H1 (cell line): Measurements from ENCODE around the gene TFF1. TPM values are rescaled to one million over a fixed set of nuclear protein-coding genes. Genes with fewer than 3 reads are reported as not detected.

Experiments used
- CTCF ChIA-PET: fragments of 300-600 bp; sonication (Branson Sonifier 250); formaldehyde crosslinking; loops from one replicate; lab custom pipeline; 2021; ENCODE audit not compliant: partially characterized antibody; lab: Charles Lee
- POLR2A ChIA-PET: fragments of 300-600 bp; sonication (Branson Sonifier 250); formaldehyde crosslinking; loops from one replicate; lab custom pipeline; 2021; ENCODE audit warnings: inconsistent platforms; ENCODE audit not compliant: partially characterized antibody; lab: Charles Lee
- DNase-seq, 2 experiments: peaks; one replicate each; pipeline versions ENCODE4 v3.0.0 to v3.0.0-alpha.2; 2010 to 2022; ENCODE audit warnings: low spot score in 2 of 2, low read depth in 1 of 2, mixed read lengths in 1 of 2
- FAIRE-seq: peaks from 2 replicates; lab custom pipeline; 2011; peaks lifted over from hg19 to GRCh38; lab: Jason Lieb, UNC
- H2AFZ ChIP-seq: 2 replicates; pipeline ENCODE4 v1.8.1; 2012; ENCODE audit warnings: low read length, inconsistent platforms
- H2AK5ac ChIP-seq: 2 replicates; pipeline ENCODE4 v1.6.1; 2013; ENCODE audit warnings: low read depth, low read length
- H2BK120ac ChIP-seq: replicated peaks from 2 replicates; pipeline ENCODE3; 2013; ENCODE audit warnings: low read depth, low read length, inconsistent platforms
- H2BK12ac ChIP-seq: 2 replicates; pipeline ENCODE4 v1.6.1; 2013; ENCODE audit warnings: low read depth, low read length
- H2BK15ac ChIP-seq: 2 replicates; pipeline ENCODE4 v1.6.1; 2013; ENCODE audit warnings: low read length
- H2BK20ac ChIP-seq: 2 replicates; pipeline ENCODE4 v1.6.1; 2013; ENCODE audit warnings: low read length
- H2BK5ac ChIP-seq: 2 replicates; pipeline ENCODE4 v1.6.1; 2013; ENCODE audit warnings: low read depth, low read length
- H3K14ac ChIP-seq: 2 replicates; pipeline ENCODE4 v1.6.1; 2013; ENCODE audit warnings: inconsistent platforms; ENCODE audit not compliant: insufficient read length
- H3K18ac ChIP-seq: 2 replicates; pipeline ENCODE4 v1.6.1; 2013; ENCODE audit warnings: low read length; ENCODE audit errors: extremely low read depth
- H3K23ac ChIP-seq: 2 replicates; pipeline ENCODE4 v1.6.1; 2013; ENCODE audit warnings: inconsistent platforms; ENCODE audit not compliant: insufficient read length
- H3K23me2 ChIP-seq: 2 replicates; pipeline ENCODE4 v1.6.1; 2013; ENCODE audit warnings: low read depth, low read length
- H3K27ac ChIP-seq: 2 replicates; pipeline ENCODE4 v1.6.1; 2011; ENCODE audit warnings: low read depth, low read length, inconsistent platforms
- H3K27me3 ChIP-seq, 4 experiments: replicated peaks in 1 of 4; 1 replicate in 1 of 4; 2 replicates in 3 of 4; pipeline versions ENCODE4 v1.6.1 to v1.8.1; 2011 to 2013; ENCODE audit warnings: low read length in 3 of 4, mild to moderate bottlenecking in 3 of 4, inconsistent platforms in 2 of 4, mixed read lengths in 2 of 4, moderate library complexity in 1 of 4; ENCODE audit not compliant: control insufficient read depth in 3 of 4, insufficient read depth in 3 of 4; ENCODE audit errors: extremely low read depth in 1 of 4
- H3K36me3 ChIP-seq, 4 experiments: 2 replicates each; pipeline versions ENCODE4 v1.6.1 to v1.8.1; 2011 to 2013; ENCODE audit warnings: mild to moderate bottlenecking in 4 of 4, low read length in 3 of 4, moderate library complexity in 2 of 4, control low read depth in 1 of 4, inconsistent platforms in 1 of 4; ENCODE audit not compliant: insufficient read depth in 4 of 4, control insufficient read depth in 2 of 4
- H3K4ac ChIP-seq: replicated peaks from 2 replicates; pipeline ENCODE3; 2013; ENCODE audit warnings: low read length, low read depth, mixed read lengths, inconsistent platforms; ENCODE audit not compliant: insufficient read length
- H3K4me1 ChIP-seq, 4 experiments: replicated peaks in 1 of 4; 1 replicate in 1 of 4; 2 replicates in 3 of 4; pipeline versions ENCODE4 v1.6.1 to v1.8.1; 2011 to 2013; ENCODE audit warnings: low read length in 3 of 4, inconsistent platforms in 2 of 4, mixed read lengths in 1 of 4; ENCODE audit not compliant: insufficient read depth in 4 of 4, control insufficient read depth in 3 of 4
- H3K4me2 ChIP-seq, 2 experiments: 2 replicates each; pipeline versions ENCODE4 v1.6.1 to v1.8.1; 2011 to 2013; ENCODE audit warnings: low read depth in 2 of 2, low read length in 2 of 2, control low read depth in 1 of 2, inconsistent platforms in 1 of 2, mild to moderate bottlenecking in 1 of 2; ENCODE audit not compliant: insufficient read depth in 1 of 2
- H3K4me3 ChIP-seq, 4 experiments: fragments of 200-600, 300-600 bp in 1 of 4; sonication (generic), shearing (Covaris generic), sonication (Bioruptor Twin) in 1 of 4; 2 replicates each; pipeline versions ENCODE4 v1.5.1 to v1.8.1; 2011 to 2016; ENCODE audit warnings: low read length in 4 of 4, low read depth in 3 of 4, control low read depth in 2 of 4, inconsistent platforms in 2 of 4, mild to moderate bottlenecking in 2 of 4, mixed read lengths in 1 of 4, moderate library complexity in 1 of 4; ENCODE audit not compliant: insufficient read depth in 2 of 4; ENCODE audit errors: extremely low read depth in 1 of 4
- H3K56ac ChIP-seq: replicated peaks from 2 replicates; pipeline ENCODE3; 2013; ENCODE audit warnings: low read depth, mild to moderate bottlenecking, mixed read lengths, low read length, inconsistent platforms; ENCODE audit not compliant: insufficient read length
- H3K79me1 ChIP-seq: 2 replicates; pipeline ENCODE4 v1.6.1; 2013; ENCODE audit warnings: low read depth, low read length, control low read depth
- H3K79me2 ChIP-seq, 2 experiments: 2 replicates each; pipeline versions ENCODE4 v1.6.1 to v1.8.1; 2012 to 2013; ENCODE audit warnings: low read length in 2 of 2, mild to moderate bottlenecking in 2 of 2, inconsistent platforms in 1 of 2; ENCODE audit not compliant: insufficient read depth in 2 of 2, control insufficient read depth in 1 of 2
- H3K9ac ChIP-seq, 4 experiments: replicated peaks in 1 of 4; 1 replicate in 1 of 4; 2 replicates in 3 of 4; pipeline versions ENCODE4 v1.6.1 to v1.8.1; 2011 to 2013; ENCODE audit warnings: low read depth in 3 of 4, low read length in 3 of 4, control low read depth in 2 of 4, mild to moderate bottlenecking in 2 of 4, moderate library complexity in 2 of 4, inconsistent platforms in 1 of 4; ENCODE audit errors: extremely low read depth in 1 of 4
- H3K9me3 ChIP-seq, 2 experiments: 2 replicates each; pipeline versions ENCODE4 v1.6.1 to v1.8.1; 2012 to 2013; ENCODE audit warnings: mild to moderate bottlenecking in 2 of 2, moderate library complexity in 2 of 2, control low read depth in 1 of 2, inconsistent platforms in 1 of 2, low read depth in 1 of 2, low read length in 1 of 2, mixed read lengths in 1 of 2; ENCODE audit not compliant: insufficient read depth in 2 of 2
- H4K20me1 ChIP-seq, 2 experiments: replicated peaks in 1 of 2; 2 replicates each; pipeline versions ENCODE3 to v1.8.1; 2011 to 2013; ENCODE audit warnings: inconsistent platforms in 2 of 2, low read length in 2 of 2, mild to moderate bottlenecking in 1 of 2; ENCODE audit not compliant: insufficient read depth in 2 of 2, control insufficient read depth in 1 of 2
- H4K5ac ChIP-seq: 2 replicates; pipeline ENCODE4 v1.6.1; 2013; ENCODE audit warnings: low read length, low read depth, mixed read lengths, inconsistent platforms; ENCODE audit not compliant: insufficient read length
- H4K8ac ChIP-seq: 2 replicates; pipeline ENCODE4 v1.8.0; 2013; ENCODE audit warnings: mild to moderate bottlenecking, moderate library complexity, low read length, inconsistent platforms; ENCODE audit not compliant: insufficient read depth; ENCODE audit errors: extremely low read depth
- H4K91ac ChIP-seq: replicated peaks from 2 replicates; pipeline ENCODE3; 2013; ENCODE audit warnings: low read length, mixed read lengths, inconsistent platforms; ENCODE audit not compliant: insufficient read length
- BRCA1 ChIP-seq: IDR thresholded peaks from 2 replicates; pipeline ENCODE4 v1.6.1; 2012; ENCODE audit warnings: low read depth, low read length, improper control_type of control experiment
- KDM5A ChIP-seq: fragments of 200-600 bp; IDR thresholded peaks from 2 replicates; pipeline ENCODE4 v1.7.1; 2012; ENCODE audit warnings: mild to moderate bottlenecking, low read length, inconsistent platforms, mixed read lengths
- PHF8 ChIP-seq: fragments of 200-600 bp; sonication (generic); conservative IDR thresholded peaks from 2 replicates; pipeline ENCODE4 v1.7.1; 2012; ENCODE audit warnings: low read depth, mild to moderate bottlenecking, inconsistent platforms, low read length, moderate library complexity
- WGBS, 2 experiments: shearing (Covaris generic) in 1 of 2; methylation state at CpG; one replicate each; pipeline versions ENCODE4 v1.1.6 to v1.1.7; 2013 to 2015; ENCODE audit warnings: low lambda C conversion rate in 2 of 2, mixed read lengths in 2 of 2, inconsistent platforms in 1 of 2, low coverage in 1 of 2, missing lambda C conversion rate in 1 of 2; ENCODE audit not compliant: insufficient replicate concordance in 2 of 2, insufficient coverage in 1 of 2, insufficient read length in 1 of 2; ENCODE audit errors: extremely low coverage in 1 of 2, missing lambda C conversion rate in 1 of 2; 5-methylcytosine and 5-hydroxymethylcytosine counted together
- polyA plus RNA-seq, 7 experiments: library from polyadenylated mRNA; depleted of rRNA in 3 of 7; stranded (reverse) in 5 of 7; unstranded in 2 of 7; fragments of >200 nt in 5 of 7; fragments of 200-250 nt in 2 of 7; gene quantifications; 1 replicate in 5 of 7; 2 replicates in 1 of 7; 4 replicates in 1 of 7; pipeline versions ENCODE4 v1.2.1 to v1.2.3, GENCODE V29; 2011 to 2013; ENCODE audit warnings: missing spikeins in 2 of 7, mixed read lengths in 2 of 7
- total RNA-seq: library from RNA; stranded (reverse); fragmentation: NEBNext Ultra II Directional; extraction: Animal tissue kit (Norgen Biotek cat#: 25700); gene quantifications from 2 replicates; pipeline ENCODE4 v1.2.1, GENCODE V29; 2021

The TFF1 gene
- total and polyA plus RNA-seq, 2 of the 8 experiments (the other 6 are each of a cell fraction or from before 2014, with no cell fraction given) = not detected

- H2AK5ac ChIP-seq = no peak overlapping the region
- no peak overlapping the region for H3K9ac ChIP-seq
- H3K23ac ChIP-seq = no peak overlapping the region
- H3K9me3 ChIP-seq = no peaks in the 10 kb centered on the region
- no peak overlapping the region for H2AFZ ChIP-seq
- no peaks in the 10 kb centered on the region for H3K27me3 ChIP-seq
- H2BK5ac ChIP-seq = no peak overlapping the region
- no peaks in the 10 kb centered on the region for H3K79me1 ChIP-seq
- H3K23me2 ChIP-seq = no peaks in the 10 kb centered on the region
- peaks cover 0 to 3% (median 0%) of the 10 kb centered on the region in 4 experiments; a peak in 2 of 7 replicates for H3K4me1 ChIP-seq
- ChIA-PET CTCF (interaction anchor here (0.8 to 3.4 kb wide), 4 partner anchors 9 to 221 kb away, joined by 3 to 22 read pairs (median 6); no protein-coding TSS in a partner anchor), POLR2A (no interaction called here)
- no peak overlapping the region for H3K18ac ChIP-seq
- H4K8ac ChIP-seq = no peak overlapping the region
- H3K27ac ChIP-seq = no peak overlapping the region
- no peaks in the 10 kb centered on the region for H3K79me2 ChIP-seq
- H2BK20ac ChIP-seq = no peak overlapping the region
- no peaks in the 10 kb centered on the region for H3K36me3 ChIP-seq
- no peak overlapping the region for H3K4ac ChIP-seq
- H4K20me1 ChIP-seq = no peaks in the 10 kb centered on the region
- DNase-seq = no peak
- H2BK15ac ChIP-seq = no peak overlapping the region
- no peak overlapping the region for H3K56ac ChIP-seq
- no peak for FAIRE-seq
- H3K4me3 ChIP-seq = no peak overlapping the region
- no peak overlapping the region for H4K5ac ChIP-seq
- whole genome bisulfite sequencing, 2 experiments = 93% methylated on average over 30 of the region's 30 CpGs; no CpG with 5 or more reads in 1 of the 2 experiments
- no peak overlapping the region for H4K91ac ChIP-seq
- H2BK120ac ChIP-seq = no peak overlapping the region
- H3K4me2 ChIP-seq = no peak overlapping the region
- H2BK12ac ChIP-seq = no peak overlapping the region
- H3K14ac ChIP-seq = no peak overlapping the region
- no peak for TF ChIP-seq BRCA1
- TF ChIP-seq PHF8 = no peak
- no peak for TF ChIP-seq KDM5A
Measured at GRCh38 chr21:42346866-42347600, 19.3 kb downstream of the TFF1 start.
